Measurements from ENCODE around the gene DUSP7. TPM values are rescaled to one million over a fixed set of nuclear protein-coding genes. Genes with fewer than 3 reads are reported as not detected.

The DUSP7 gene
- total RNA-seq, 1 donor: 7.0 TPM

DNA sequence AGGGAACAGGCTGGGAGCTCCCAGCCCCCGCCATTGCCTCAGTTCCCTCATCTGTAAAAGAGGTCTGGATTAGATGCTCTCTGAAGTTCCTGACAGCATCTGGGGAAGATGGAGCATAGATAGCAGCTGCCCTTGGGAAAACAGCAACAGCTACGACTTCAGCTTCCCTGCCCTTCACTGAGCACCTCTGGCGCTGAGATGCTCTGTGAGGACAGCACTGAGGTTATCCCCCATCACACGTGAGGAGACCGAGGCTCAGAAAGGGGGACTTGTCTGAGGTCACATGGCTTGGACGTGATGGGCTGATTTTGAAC lies 49.6 kb downstream of the DUSP7 start:
- Histone ChIP-seq H3K4me3 (ENCODE audit: low read length) (no peak overlapping the region), H3K4me1 (ENCODE audit: insufficient read depth, low read length) (peaks cover 12% of the 10 kb centered on the region), H3K27me3 (ENCODE audit: insufficient read depth, low read length) (no peaks in the 10 kb centered on the region)

GRCh38 chr3:52006017-52006819 lies 50.2 kb downstream of the DUSP7 start:
- Histone ChIP-seq H3K4me1 (ENCODE audit: insufficient read depth, low read length) (peaks cover 17% of the 10 kb centered on the region), H3K4me3 (ENCODE audit: low read length) (no peak overlapping the region), H3K27me3 (ENCODE audit: insufficient read depth, low read length) (no peaks in the 10 kb centered on the region), H3K9me3 (ENCODE audit: low read depth, low read length) (no peaks in the 10 kb centered on the region)

More for the DNA sequence above, 49.6 kb downstream of the DUSP7 start:
- no peaks in the 10 kb centered on the region for H3K9me3 ChIP-seq (ENCODE audit: low read depth, low read length)

DNA sequence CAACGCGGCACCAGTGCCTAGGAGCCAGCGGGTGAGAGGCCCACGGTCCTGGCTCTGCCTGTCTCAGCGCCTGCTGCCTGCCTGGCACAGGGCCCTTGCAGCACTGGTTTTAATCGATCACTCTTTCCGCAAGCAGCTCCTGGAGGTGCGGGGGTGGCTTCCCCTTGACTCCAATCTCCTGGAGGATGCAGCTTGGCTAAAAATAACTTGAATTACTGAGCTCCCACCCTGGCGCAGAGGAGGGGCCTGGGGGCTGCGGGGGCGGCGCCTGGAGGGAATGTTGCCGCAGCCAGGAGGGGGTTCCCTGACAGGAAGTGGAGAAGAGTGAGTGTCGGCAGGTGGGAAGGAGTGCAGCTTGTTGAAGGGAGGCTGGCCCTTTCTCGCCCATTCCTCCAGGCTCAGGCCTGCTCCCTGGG lies 50.8 kb downstream of the DUSP7 start:
- H3K27me3 ChIP-seq (ENCODE audit: insufficient read depth, low read length): no peaks in the 10 kb centered on the region
- peaks cover 17% of the 10 kb centered on the region for H3K4me1 ChIP-seq (ENCODE audit: insufficient read depth, low read length)
- H3K9me3 ChIP-seq (ENCODE audit: low read depth, low read length): no peaks in the 10 kb centered on the region
- no peak overlapping the region for H3K4me3 ChIP-seq (ENCODE audit: low read length)

DNA sequence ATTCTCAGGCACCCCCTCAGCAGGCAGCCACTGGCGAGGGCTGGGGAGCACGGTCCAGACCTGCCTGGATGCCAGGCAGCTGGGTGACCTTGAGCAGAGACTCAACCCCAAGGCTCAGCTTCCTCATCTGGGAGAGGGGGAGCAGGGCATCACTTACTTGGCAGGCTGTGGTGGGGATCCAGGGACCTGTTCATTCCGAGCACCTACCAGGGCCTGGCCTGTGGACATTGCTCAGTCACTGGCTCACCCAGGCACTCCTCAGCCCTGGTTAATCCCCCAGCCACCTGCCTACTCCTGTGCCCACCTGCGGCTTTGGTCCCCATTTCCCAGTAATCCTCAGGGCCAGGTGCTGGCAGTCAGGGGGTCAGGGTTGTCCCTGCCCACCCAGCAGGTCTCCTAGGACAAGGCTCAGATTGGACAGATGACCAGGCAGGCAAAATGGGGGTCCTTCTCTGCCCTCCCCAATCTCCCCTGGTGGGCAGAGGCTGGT lies 51.4 kb downstream of the DUSP7 start:
- no peaks in the 10 kb centered on the region for H3K27me3 ChIP-seq (ENCODE audit: insufficient read depth, low read length)
- peaks cover 17% of the 10 kb centered on the region for H3K4me1 ChIP-seq (ENCODE audit: insufficient read depth, low read length)
- H3K4me3 ChIP-seq (ENCODE audit: low read length): no peak overlapping the region
- no peaks in the 10 kb centered on the region for H3K9me3 ChIP-seq (ENCODE audit: low read depth, low read length)

GRCh38 chr3:52004163-52004787 lies 52.1 kb downstream of the DUSP7 start:
- Histone ChIP-seq H3K4me1 (ENCODE audit: insufficient read depth, low read length) (peaks cover 17% of the 10 kb centered on the region), H3K4me3 (ENCODE audit: low read length) (no peak overlapping the region), H3K27me3 (ENCODE audit: insufficient read depth, low read length) (no peaks in the 10 kb centered on the region), H3K9me3 (ENCODE audit: low read depth, low read length) (no peaks in the 10 kb centered on the region)

DNA sequence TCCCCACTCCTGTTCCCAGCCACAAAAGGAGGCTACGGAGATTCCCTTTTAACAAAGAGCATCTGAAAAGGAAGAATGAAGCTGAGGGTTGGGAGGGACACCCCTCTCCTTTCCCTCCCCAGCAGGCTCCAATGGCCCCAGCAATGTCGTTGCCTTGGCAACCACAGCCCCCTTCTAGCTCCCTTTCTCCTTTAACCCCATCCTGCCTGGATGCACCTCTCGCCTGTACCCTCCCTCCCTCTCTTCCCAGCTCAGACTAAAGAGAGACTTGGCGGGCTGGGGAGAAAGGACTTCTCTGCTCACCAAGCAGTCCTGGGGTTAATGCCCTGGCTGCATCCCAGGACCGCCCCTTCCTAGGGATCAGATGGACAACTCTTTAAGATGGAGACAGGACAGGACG lies 53.6 kb downstream of the DUSP7 start:
- H3K4me3 ChIP-seq (ENCODE audit: low read length): no peak overlapping the region
- no peaks in the 10 kb centered on the region for H3K27me3 ChIP-seq (ENCODE audit: insufficient read depth, low read length)
- H3K4me1 ChIP-seq (ENCODE audit: insufficient read depth, low read length): peaks cover 17% of the 10 kb centered on the region
- no peaks in the 10 kb centered on the region for H3K9me3 ChIP-seq (ENCODE audit: low read depth, low read length)

DNA sequence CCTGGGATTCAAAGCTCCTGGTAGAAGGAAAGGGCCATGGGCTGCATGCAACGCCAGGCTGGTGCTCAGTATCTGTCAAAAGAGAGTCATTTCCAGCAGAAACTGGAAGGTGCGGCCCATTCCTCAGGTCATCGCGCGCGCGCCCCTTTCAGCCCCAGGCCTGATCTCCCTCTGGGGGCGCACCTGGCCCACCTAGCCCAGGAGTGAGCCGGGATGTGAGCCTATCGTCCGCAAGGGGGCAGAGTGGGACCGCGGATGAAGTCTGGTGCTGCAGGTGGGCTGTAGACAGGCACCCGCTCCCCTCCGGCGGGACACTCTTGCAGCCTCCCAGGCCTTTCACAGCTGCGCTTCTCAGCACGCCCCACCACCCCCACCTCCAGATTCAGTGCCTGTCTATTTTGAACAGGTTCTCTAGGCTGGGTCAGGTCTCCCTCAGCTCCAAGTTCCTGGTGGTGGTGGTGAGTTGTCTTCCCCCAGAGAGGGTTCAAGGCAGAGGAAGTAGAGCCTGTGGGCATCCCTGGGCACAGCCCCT lies 54.9 kb downstream of the DUSP7 start:
- Histone ChIP-seq H3K27me3 (ENCODE audit: insufficient read depth, low read length) (no peaks in the 10 kb centered on the region), H3K4me1 (ENCODE audit: insufficient read depth, low read length) (peaks cover 17% of the 10 kb centered on the region), H3K4me3 (ENCODE audit: low read length) (no peak overlapping the region), H3K9me3 (ENCODE audit: low read depth, low read length) (no peaks in the 10 kb centered on the region)

GRCh38 chr3:51999846-52000245 lies 56.5 kb downstream of the DUSP7 start:
- H3K4me3 ChIP-seq (ENCODE audit: low read length): no peak overlapping the region
- no peaks in the 10 kb centered on the region for H3K9me3 ChIP-seq (ENCODE audit: low read depth, low read length)
- no peaks in the 10 kb centered on the region for H3K27me3 ChIP-seq (ENCODE audit: insufficient read depth, low read length)
- peaks cover 13% of the 10 kb centered on the region for H3K4me1 ChIP-seq (ENCODE audit: insufficient read depth, low read length)

Other genes starting within 250 kb of the DUSP7 start
- gene IQCF2, start 195.0 kb downstream of the DUSP7 start, total RNA-seq: not detected
- not detected for gene IQCF5, start 181.0 kb downstream of the DUSP7 start, total RNA-seq
- not detected for gene IQCF1, start 153.2 kb downstream of the DUSP7 start, total RNA-seq
- 2.7 TPM for gene RRP9, start 114.7 kb downstream of the DUSP7 start, total RNA-seq
- gene PARP3, start 114.2 kb downstream of the DUSP7 start, total RNA-seq: 6.2 TPM
- 0.10 TPM for gene GPR62, start 101.2 kb downstream of the DUSP7 start, total RNA-seq
- gene PCBP4, start 89.1 kb downstream of the DUSP7 start, total RNA-seq: 5.6 TPM
- gene ABHD14B, start 82.5 kb downstream of the DUSP7 start, total RNA-seq: 41.8 TPM
- gene ABHD14A, start 81.5 kb downstream of the DUSP7 start, total RNA-seq: 6.6 TPM
- 3.3 TPM for gene ACY1, start 73.0 kb downstream of the DUSP7 start, total RNA-seq
- 1,675 TPM for gene RPL29, start 60.7 kb downstream of the DUSP7 start, total RNA-seq
- gene POC1A, start 97.9 kb upstream of the DUSP7 start, total RNA-seq: 0.21 TPM
- 20.4 TPM for gene ALAS1, start 141.6 kb upstream of the DUSP7 start, total RNA-seq
- 0.21 TPM for gene TLR9, start 169.1 kb upstream of the DUSP7 start, total RNA-seq
- gene TWF2, start 182.6 kb upstream of the DUSP7 start, total RNA-seq: 70.5 TPM
- 31.2 TPM for gene PPM1M, start 189.2 kb upstream of the DUSP7 start, total RNA-seq
- gene WDR82, start 222.1 kb upstream of the DUSP7 start, total RNA-seq: 85.5 TPM
- 13.3 TPM for gene GLYCTK, start 231.3 kb upstream of the DUSP7 start, total RNA-seq

All from mononuclear cell (primary cell).